ENCODE results near the gene RBM48.

- TF ChIP-seq CTCF (IDR thresholded peaks at IDR 0.05) (no peak), POLR2A (IDR thresholded peaks at IDR 0.05) (no peak)
Observed at GRCh38 chr7:92485974-92486373, 42.6 kb upstream of the RBM48 start.
